Adipocyte (in vitro differentiated cells): ENCODE measurements around the gene CTAG1A.
"Not testable (repeated sequence)": the region's sequence is repeated elsewhere in the genome, so short reads cannot be mapped to it uniquely, and the experiment has no call there.

Source experiments
- DNase-seq: peaks from one replicate; pipeline ENCODE4 v3.0.0-alpha.2; 2015; ENCODE audit warnings: low read depth
- H3K27me3 ChIP-seq: replicated peaks from 2 replicates; pipeline ENCODE4 v1.7.0; 2013; ENCODE audit warnings: mild to moderate bottlenecking, low read length, moderate library complexity; ENCODE audit not compliant: control insufficient read depth, insufficient read depth
- H3K36me3 ChIP-seq: 2 replicates; pipeline ENCODE4 v1.7.0; 2013; ENCODE audit warnings: low read length, mild to moderate bottlenecking, moderate library complexity; ENCODE audit not compliant: control insufficient read depth, insufficient read depth, severe bottlenecking
- H3K4me1 ChIP-seq: 2 replicates; pipeline ENCODE4 v1.7.0; 2013; ENCODE audit warnings: mild to moderate bottlenecking, low read length, moderate library complexity; ENCODE audit not compliant: control insufficient read depth, insufficient read depth
- H3K4me3 ChIP-seq: 2 replicates; pipeline ENCODE4 v1.7.0; 2013; ENCODE audit warnings: mild to moderate bottlenecking, low read length, moderate library complexity
- H3K9ac ChIP-seq: 2 replicates; pipeline ENCODE4 v1.7.0; 2013; ENCODE audit warnings: mild to moderate bottlenecking, low read length, moderate library complexity
- H3K9me3 ChIP-seq: 2 replicates; pipeline ENCODE4 v1.7.0; 2013; ENCODE audit warnings: mild to moderate bottlenecking, low read length, moderate library complexity; ENCODE audit not compliant: control insufficient read depth

The CTAG1A gene

GRCh38 chrX:154582994-154583393 is 1.9 kb upstream of the CTAG1A start:
- not testable (repeated sequence) for H3K4me3 ChIP-seq, H3K9ac ChIP-seq, H3K4me1 ChIP-seq, H3K27me3 ChIP-seq, DNase-seq, H3K9me3 ChIP-seq, H3K36me3 ChIP-seq

- peaks cover 31% of the 10 kb centered on the region for H3K27me3 ChIP-seq
- DNase-seq: not testable (repeated sequence)
These were observed 5.5 kb downstream of the CTAG1A start for GRCh38 chrX:154590415-154590814.

GRCh38 chrX:154592505-154592904 is 7.6 kb downstream of the CTAG1A start:
- no peaks in the 10 kb centered on the region for H3K9me3 ChIP-seq
- H3K4me1 ChIP-seq: peaks cover 10% of the 10 kb centered on the region
- no peaks in the 10 kb centered on the region for H3K36me3 ChIP-seq
- H3K9ac ChIP-seq: no peak overlapping the region
- H3K27me3 ChIP-seq: peaks cover 32% of the 10 kb centered on the region
- H3K4me3 ChIP-seq: no peak overlapping the region
- DNase-seq: no peak

More at GRCh38 chrX:154590415-154590814, 5.5 kb downstream of the CTAG1A start:
- H3K9me3 ChIP-seq, H3K4me1 ChIP-seq, H3K36me3 ChIP-seq, H3K4me3 ChIP-seq, H3K9ac ChIP-seq: not testable (repeated sequence)

- H3K9me3 ChIP-seq: no peaks in the 10 kb centered on the region
- peaks cover 32% of the 10 kb centered on the region for H3K27me3 ChIP-seq
- H3K9ac ChIP-seq: no peak overlapping the region
- no peak for DNase-seq
- H3K4me3 ChIP-seq: no peak overlapping the region
- peaks cover 10% of the 10 kb centered on the region for H3K4me1 ChIP-seq
- no peaks in the 10 kb centered on the region for H3K36me3 ChIP-seq
These were observed 8.3 kb downstream of the CTAG1A start for GRCh38 chrX:154593201-154593600.

DNA sequence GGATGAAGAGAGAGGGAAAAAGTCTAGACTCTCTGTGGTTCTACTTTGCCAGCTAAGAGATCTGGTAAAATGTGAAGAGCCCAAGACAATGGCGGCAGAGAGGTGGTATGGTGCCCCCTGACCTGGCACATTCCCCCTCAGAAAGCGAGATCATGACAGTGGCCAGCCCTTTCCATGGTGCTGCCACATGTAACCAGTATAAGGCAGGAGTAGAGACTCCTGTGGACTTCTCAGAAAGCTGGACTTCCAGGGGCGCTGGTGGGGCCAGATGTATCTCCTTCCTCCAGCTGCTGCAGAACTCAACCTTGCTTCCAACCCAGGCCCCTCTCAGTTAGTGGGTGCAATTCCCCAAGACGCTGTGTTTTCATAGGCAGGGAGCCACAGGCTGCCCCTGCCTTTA is 9.6 kb downstream of the CTAG1A start:
- peaks cover 10% of the 10 kb centered on the region for H3K4me1 ChIP-seq
- H3K36me3 ChIP-seq: no peaks in the 10 kb centered on the region
- no peak overlapping the region for H3K4me3 ChIP-seq
- no peak overlapping the region for H3K9ac ChIP-seq
- DNase-seq: no peak
- no peaks in the 10 kb centered on the region for H3K9me3 ChIP-seq
- peaks cover 32% of the 10 kb centered on the region for H3K27me3 ChIP-seq

- H3K4me3 ChIP-seq: no peak overlapping the region
- H3K27me3 ChIP-seq: peaks cover 32% of the 10 kb centered on the region
- DNase-seq: peak; percentile 11
- peaks cover 10% of the 10 kb centered on the region for H3K4me1 ChIP-seq
- H3K9me3 ChIP-seq: no peaks in the 10 kb centered on the region
- H3K36me3 ChIP-seq: no peaks in the 10 kb centered on the region
- no peak overlapping the region for H3K9ac ChIP-seq
These were observed 10.8 kb downstream of the CTAG1A start for GRCh38 chrX:154595559-154596249.

DNA sequence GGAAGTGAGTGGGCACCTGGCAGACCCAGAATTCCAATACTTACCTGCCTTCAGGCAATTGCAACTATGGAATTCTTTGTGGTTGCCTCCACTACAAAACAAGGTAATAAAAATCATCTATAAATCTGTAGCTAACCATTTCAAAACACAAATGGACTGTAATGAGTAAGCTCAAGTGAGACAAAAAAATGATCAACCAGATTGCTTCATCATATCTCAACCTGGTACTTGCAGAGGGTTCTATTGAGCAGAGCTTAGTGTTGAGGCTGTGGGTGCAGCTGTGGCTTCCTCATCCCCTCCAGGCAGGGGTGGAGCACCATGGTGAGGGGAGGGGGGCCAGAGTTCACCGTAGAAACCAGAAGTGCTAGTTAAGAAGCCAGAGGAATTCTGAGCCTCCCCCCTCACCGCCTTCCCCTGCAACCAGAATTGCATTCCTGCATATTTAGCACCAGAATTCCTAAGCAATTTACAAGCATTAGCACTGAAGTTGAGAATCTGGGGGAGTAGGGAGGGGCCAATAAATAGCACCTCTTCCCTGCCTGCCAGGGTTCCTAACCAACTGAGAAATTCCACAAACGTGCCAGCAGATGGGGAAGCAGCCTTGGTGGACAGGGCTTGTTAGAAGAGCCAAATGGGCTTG is 11.5 kb downstream of the CTAG1A start:
- H3K27me3 ChIP-seq: peaks cover 32% of the 10 kb centered on the region
- DNase-seq: peak; percentile 31
- no peak overlapping the region for H3K9ac ChIP-seq
- no peaks in the 10 kb centered on the region for H3K36me3 ChIP-seq
- H3K4me1 ChIP-seq: peaks cover 10% of the 10 kb centered on the region
- no peaks in the 10 kb centered on the region for H3K9me3 ChIP-seq
- H3K4me3 ChIP-seq: no peak overlapping the region

DNA sequence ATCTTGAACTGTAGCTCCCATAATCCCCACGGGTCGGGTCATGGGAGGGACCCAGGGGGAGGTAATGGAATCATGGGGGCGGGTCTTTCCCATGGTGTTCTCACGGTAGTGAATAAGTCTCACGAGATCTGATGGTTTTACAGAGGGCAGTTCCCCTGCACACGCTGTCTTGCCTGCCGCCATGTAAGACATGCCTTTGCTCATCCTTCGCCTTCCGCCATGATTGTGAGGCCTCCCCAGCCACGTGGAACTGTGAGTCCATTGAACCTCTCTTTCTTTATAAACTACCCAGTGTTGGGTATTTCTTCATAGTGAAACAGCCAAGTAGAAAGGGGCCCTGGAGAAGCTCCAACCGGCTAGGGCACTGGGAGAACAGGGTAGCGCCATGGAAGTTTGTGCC is 12.3 kb downstream of the CTAG1A start:
- H3K36me3 ChIP-seq: no peaks in the 10 kb centered on the region
- no peak overlapping the region for H3K4me3 ChIP-seq
- H3K9ac ChIP-seq: no peak overlapping the region
- no peak for DNase-seq
- H3K4me1 ChIP-seq: peaks cover 10% of the 10 kb centered on the region
- H3K9me3 ChIP-seq: no peaks in the 10 kb centered on the region
- peaks cover 32% of the 10 kb centered on the region for H3K27me3 ChIP-seq

DNA sequence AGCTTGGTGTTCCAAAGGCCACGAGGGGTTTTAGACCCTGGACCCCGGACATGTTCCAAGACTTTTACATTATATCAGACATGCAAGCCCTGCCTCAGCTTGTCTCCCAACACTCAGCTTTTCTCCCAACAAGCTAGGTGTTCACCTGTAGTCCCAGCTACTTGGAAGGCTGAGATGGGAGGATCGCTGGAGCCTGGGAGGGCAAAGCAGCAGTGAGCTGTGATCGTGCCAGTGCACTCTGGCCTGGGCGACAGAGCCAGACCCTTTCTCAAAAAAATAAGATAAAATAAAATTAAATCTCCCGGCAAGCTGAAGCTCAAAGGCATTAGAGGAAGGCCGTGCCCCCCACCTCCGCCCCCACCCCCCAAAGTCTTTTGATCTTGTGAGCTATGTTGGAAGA is 13.7 kb downstream of the CTAG1A start:
- H3K9me3 ChIP-seq: no peaks in the 10 kb centered on the region
- no peaks in the 10 kb centered on the region for H3K36me3 ChIP-seq
- no peak overlapping the region for H3K9ac ChIP-seq
- peaks cover 10% of the 10 kb centered on the region for H3K4me1 ChIP-seq
- peaks cover 22% of the 10 kb centered on the region for H3K27me3 ChIP-seq
- no peak overlapping the region for H3K4me3 ChIP-seq
- no peak for DNase-seq

- H3K4me1 ChIP-seq: peaks cover 15% of the 10 kb centered on the region
- peaks cover 14% of the 10 kb centered on the region for H3K27me3 ChIP-seq
- no peaks in the 10 kb centered on the region for H3K9me3 ChIP-seq
- H3K36me3 ChIP-seq: no peaks in the 10 kb centered on the region
- H3K4me3 ChIP-seq: no peak overlapping the region
- no peak overlapping the region for H3K9ac ChIP-seq
- DNase-seq: no peak
These were observed 14.6 kb downstream of the CTAG1A start for GRCh38 chrX:154599531-154599930.

DNA sequence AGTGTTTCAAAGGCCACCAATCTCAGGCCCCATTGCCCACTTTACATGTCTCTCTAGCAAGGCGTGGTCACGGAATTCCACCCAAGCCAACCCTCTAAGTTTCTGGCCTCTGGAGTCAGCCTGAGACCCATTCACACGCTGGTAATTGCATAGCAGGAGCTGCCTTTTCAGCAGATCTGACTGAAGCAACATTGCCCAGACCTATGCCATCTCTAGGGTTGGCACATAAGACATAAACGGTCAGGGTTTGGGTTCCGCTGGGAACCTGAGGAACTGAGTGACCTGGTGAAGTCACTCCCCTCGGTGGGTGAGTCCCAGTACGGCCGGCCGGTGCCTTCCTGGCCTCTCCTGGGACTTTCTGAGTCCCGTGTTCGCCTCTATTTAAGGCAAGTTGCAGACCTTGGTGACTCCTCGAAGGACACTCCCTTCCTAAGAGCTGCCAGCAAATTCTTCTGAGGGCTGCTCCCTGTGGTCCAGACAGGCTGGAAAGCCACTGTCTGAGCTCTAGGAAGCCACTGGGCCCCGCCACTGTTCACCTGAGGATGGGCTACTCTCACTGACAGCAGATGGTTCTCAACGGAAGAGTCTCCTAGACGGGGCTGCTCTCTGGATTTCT is 15.9 kb downstream of the CTAG1A start:
- DNase-seq: peak; percentile 3
- Histone ChIP-seq H3K4me1 (peaks cover 15% of the 10 kb centered on the region), H3K36me3 (no peaks in the 10 kb centered on the region), H3K9ac (no peak overlapping the region), H3K9me3 (no peaks in the 10 kb centered on the region), H3K4me3 (no peak overlapping the region), H3K27me3 (peaks cover 4% of the 10 kb centered on the region)
